H1 (cell line): Measurements from ENCODE around the gene AKR7A2. TPM values are rescaled to one million over a fixed set of nuclear protein-coding genes. Genes with fewer than 3 reads are reported as not detected.

ENCODE experiments used
- CTCF ChIA-PET: fragments of 300-600 bp; sonication (Branson Sonifier 250); formaldehyde crosslinking; loops from one replicate; lab custom pipeline; 2021; ENCODE audit not compliant: partially characterized antibody; lab: Charles Lee
- POLR2A ChIA-PET: fragments of 300-600 bp; sonication (Branson Sonifier 250); formaldehyde crosslinking; loops from one replicate; lab custom pipeline; 2021; ENCODE audit warnings: inconsistent platforms; ENCODE audit not compliant: partially characterized antibody; lab: Charles Lee
- DNase-seq, 2 experiments: peaks; one replicate each; pipeline versions ENCODE4 v3.0.0 to v3.0.0-alpha.2; 2010 to 2022; ENCODE audit warnings: low spot score in 2 of 2, low read depth in 1 of 2, mixed read lengths in 1 of 2
- FAIRE-seq: peaks from 2 replicates; lab custom pipeline; 2011; peaks lifted over from hg19 to GRCh38; lab: Jason Lieb, UNC
- H2AFZ ChIP-seq: 2 replicates; pipeline ENCODE4 v1.8.1; 2012; ENCODE audit warnings: low read length, inconsistent platforms
- H2AK5ac ChIP-seq: 2 replicates; pipeline ENCODE4 v1.6.1; 2013; ENCODE audit warnings: low read depth, low read length
- H2BK120ac ChIP-seq: replicated peaks from 2 replicates; pipeline ENCODE3; 2013; ENCODE audit warnings: low read depth, low read length, inconsistent platforms
- H2BK12ac ChIP-seq: 2 replicates; pipeline ENCODE4 v1.6.1; 2013; ENCODE audit warnings: low read depth, low read length
- H2BK15ac ChIP-seq: 2 replicates; pipeline ENCODE4 v1.6.1; 2013; ENCODE audit warnings: low read length
- H2BK20ac ChIP-seq: 2 replicates; pipeline ENCODE4 v1.6.1; 2013; ENCODE audit warnings: low read length
- H2BK5ac ChIP-seq: 2 replicates; pipeline ENCODE4 v1.6.1; 2013; ENCODE audit warnings: low read depth, low read length
- H3K14ac ChIP-seq: 2 replicates; pipeline ENCODE4 v1.6.1; 2013; ENCODE audit warnings: inconsistent platforms; ENCODE audit not compliant: insufficient read length
- H3K18ac ChIP-seq: 2 replicates; pipeline ENCODE4 v1.6.1; 2013; ENCODE audit warnings: low read length; ENCODE audit errors: extremely low read depth
- H3K23ac ChIP-seq: 2 replicates; pipeline ENCODE4 v1.6.1; 2013; ENCODE audit warnings: inconsistent platforms; ENCODE audit not compliant: insufficient read length
- H3K23me2 ChIP-seq: 2 replicates; pipeline ENCODE4 v1.6.1; 2013; ENCODE audit warnings: low read depth, low read length
- H3K27ac ChIP-seq: 2 replicates; pipeline ENCODE4 v1.6.1; 2011; ENCODE audit warnings: low read depth, low read length, inconsistent platforms
- H3K27me3 ChIP-seq, 4 experiments: replicated peaks in 1 of 4; 1 replicate in 1 of 4; 2 replicates in 3 of 4; pipeline versions ENCODE4 v1.6.1 to v1.8.1; 2011 to 2013; ENCODE audit warnings: low read length in 3 of 4, mild to moderate bottlenecking in 3 of 4, inconsistent platforms in 2 of 4, mixed read lengths in 2 of 4, moderate library complexity in 1 of 4; ENCODE audit not compliant: control insufficient read depth in 3 of 4, insufficient read depth in 3 of 4; ENCODE audit errors: extremely low read depth in 1 of 4
- H3K36me3 ChIP-seq, 4 experiments: 2 replicates each; pipeline versions ENCODE4 v1.6.1 to v1.8.1; 2011 to 2013; ENCODE audit warnings: mild to moderate bottlenecking in 4 of 4, low read length in 3 of 4, moderate library complexity in 2 of 4, control low read depth in 1 of 4, inconsistent platforms in 1 of 4; ENCODE audit not compliant: insufficient read depth in 4 of 4, control insufficient read depth in 2 of 4
- H3K4ac ChIP-seq: replicated peaks from 2 replicates; pipeline ENCODE3; 2013; ENCODE audit warnings: low read length, low read depth, mixed read lengths, inconsistent platforms; ENCODE audit not compliant: insufficient read length
- H3K4me1 ChIP-seq, 4 experiments: replicated peaks in 1 of 4; 1 replicate in 1 of 4; 2 replicates in 3 of 4; pipeline versions ENCODE4 v1.6.1 to v1.8.1; 2011 to 2013; ENCODE audit warnings: low read length in 3 of 4, inconsistent platforms in 2 of 4, mixed read lengths in 1 of 4; ENCODE audit not compliant: insufficient read depth in 4 of 4, control insufficient read depth in 3 of 4
- H3K4me2 ChIP-seq, 2 experiments: 2 replicates each; pipeline versions ENCODE4 v1.6.1 to v1.8.1; 2011 to 2013; ENCODE audit warnings: low read depth in 2 of 2, low read length in 2 of 2, control low read depth in 1 of 2, inconsistent platforms in 1 of 2, mild to moderate bottlenecking in 1 of 2; ENCODE audit not compliant: insufficient read depth in 1 of 2
- H3K4me3 ChIP-seq, 4 experiments: fragments of 200-600, 300-600 bp in 1 of 4; sonication (generic), shearing (Covaris generic), sonication (Bioruptor Twin) in 1 of 4; 2 replicates each; pipeline versions ENCODE4 v1.5.1 to v1.8.1; 2011 to 2016; ENCODE audit warnings: low read length in 4 of 4, low read depth in 3 of 4, control low read depth in 2 of 4, inconsistent platforms in 2 of 4, mild to moderate bottlenecking in 2 of 4, mixed read lengths in 1 of 4, moderate library complexity in 1 of 4; ENCODE audit not compliant: insufficient read depth in 2 of 4; ENCODE audit errors: extremely low read depth in 1 of 4
- H3K56ac ChIP-seq: replicated peaks from 2 replicates; pipeline ENCODE3; 2013; ENCODE audit warnings: low read depth, mild to moderate bottlenecking, mixed read lengths, low read length, inconsistent platforms; ENCODE audit not compliant: insufficient read length
- H3K79me1 ChIP-seq: 2 replicates; pipeline ENCODE4 v1.6.1; 2013; ENCODE audit warnings: low read depth, low read length, control low read depth
- H3K79me2 ChIP-seq, 2 experiments: 2 replicates each; pipeline versions ENCODE4 v1.6.1 to v1.8.1; 2012 to 2013; ENCODE audit warnings: low read length in 2 of 2, mild to moderate bottlenecking in 2 of 2, inconsistent platforms in 1 of 2; ENCODE audit not compliant: insufficient read depth in 2 of 2, control insufficient read depth in 1 of 2
- H3K9ac ChIP-seq, 4 experiments: replicated peaks in 1 of 4; 1 replicate in 1 of 4; 2 replicates in 3 of 4; pipeline versions ENCODE4 v1.6.1 to v1.8.1; 2011 to 2013; ENCODE audit warnings: low read depth in 3 of 4, low read length in 3 of 4, control low read depth in 2 of 4, mild to moderate bottlenecking in 2 of 4, moderate library complexity in 2 of 4, inconsistent platforms in 1 of 4; ENCODE audit errors: extremely low read depth in 1 of 4
- H3K9me3 ChIP-seq, 2 experiments: 2 replicates each; pipeline versions ENCODE4 v1.6.1 to v1.8.1; 2012 to 2013; ENCODE audit warnings: mild to moderate bottlenecking in 2 of 2, moderate library complexity in 2 of 2, control low read depth in 1 of 2, inconsistent platforms in 1 of 2, low read depth in 1 of 2, low read length in 1 of 2, mixed read lengths in 1 of 2; ENCODE audit not compliant: insufficient read depth in 2 of 2
- H4K20me1 ChIP-seq, 2 experiments: replicated peaks in 1 of 2; 2 replicates each; pipeline versions ENCODE3 to v1.8.1; 2011 to 2013; ENCODE audit warnings: inconsistent platforms in 2 of 2, low read length in 2 of 2, mild to moderate bottlenecking in 1 of 2; ENCODE audit not compliant: insufficient read depth in 2 of 2, control insufficient read depth in 1 of 2
- H4K5ac ChIP-seq: 2 replicates; pipeline ENCODE4 v1.6.1; 2013; ENCODE audit warnings: low read length, low read depth, mixed read lengths, inconsistent platforms; ENCODE audit not compliant: insufficient read length
- H4K8ac ChIP-seq: 2 replicates; pipeline ENCODE4 v1.8.0; 2013; ENCODE audit warnings: mild to moderate bottlenecking, moderate library complexity, low read length, inconsistent platforms; ENCODE audit not compliant: insufficient read depth; ENCODE audit errors: extremely low read depth
- H4K91ac ChIP-seq: replicated peaks from 2 replicates; pipeline ENCODE3; 2013; ENCODE audit warnings: low read length, mixed read lengths, inconsistent platforms; ENCODE audit not compliant: insufficient read length
- ATF3 ChIP-seq: IDR thresholded peaks from 2 replicates; pipeline ENCODE4 v1.6.1; 2011; ENCODE audit warnings: low read depth, mild to moderate bottlenecking, low read length; ENCODE audit not compliant: insufficient read depth
- BCL11A ChIP-seq, 2 experiments: IDR thresholded peaks; one replicate each; pipeline ENCODE4 v1.6.1; 2011; ENCODE audit warnings: low read depth in 2 of 2, low read length in 2 of 2, mild to moderate bottlenecking in 2 of 2
- EGR1 ChIP-seq: IDR thresholded peaks from 2 replicates; pipeline ENCODE4 v1.6.1; 2011; ENCODE audit warnings: low read depth, low read length, borderline replicate concordance
- EP300 ChIP-seq, 2 experiments: IDR thresholded peaks; 1 replicate in 1 of 2; 2 replicates in 1 of 2; pipeline ENCODE4 v1.6.1; 2011 to 2012; ENCODE audit warnings: low read depth in 2 of 2, low read length in 2 of 2, mild to moderate bottlenecking in 2 of 2, borderline replicate concordance in 1 of 2, inconsistent platforms in 1 of 2, moderate library complexity in 1 of 2
- KDM1A ChIP-seq: fragments of 200-600, 300-600 bp; sonication (generic); IDR thresholded peaks from 2 replicates; pipeline ENCODE4 v1.7.1; 2016; ENCODE audit warnings: mild to moderate bottlenecking, low read length, borderline replicate concordance
- MAFK ChIP-seq: IDR thresholded peaks from 2 replicates; pipeline ENCODE4 v1.6.1; 2012; ENCODE audit warnings: low read depth, mild to moderate bottlenecking, improper control_type of control experiment, low read length
- NANOG ChIP-seq: IDR thresholded peaks from 2 replicates; pipeline ENCODE4 v1.6.1; 2011; ENCODE audit warnings: low read length, low read depth, mild to moderate bottlenecking, inconsistent platforms; ENCODE audit not compliant: insufficient read depth, poor library complexity, severe bottlenecking
- RAD21 ChIP-seq, 2 experiments: IDR thresholded peaks in 1 of 2; conservative IDR thresholded peaks in 1 of 2; 2 replicates each; pipeline ENCODE4 v1.6.1; 2011; ENCODE audit warnings: low read depth in 2 of 2, low read length in 2 of 2, improper control_type of control experiment in 1 of 2, inconsistent platforms in 1 of 2, mild to moderate bottlenecking in 1 of 2, moderate library complexity in 1 of 2
- RBBP5 ChIP-seq: IDR thresholded peaks from 2 replicates; pipeline ENCODE4 v1.7.1; 2012; ENCODE audit warnings: low read depth, mild to moderate bottlenecking, inconsistent platforms, low read length, moderate library complexity, borderline replicate concordance
- WGBS, 2 experiments: shearing (Covaris generic) in 1 of 2; methylation state at CpG; one replicate each; pipeline versions ENCODE4 v1.1.6 to v1.1.7; 2013 to 2015; ENCODE audit warnings: low lambda C conversion rate in 2 of 2, mixed read lengths in 2 of 2, inconsistent platforms in 1 of 2, low coverage in 1 of 2, missing lambda C conversion rate in 1 of 2; ENCODE audit not compliant: insufficient replicate concordance in 2 of 2, insufficient coverage in 1 of 2, insufficient read length in 1 of 2; ENCODE audit errors: extremely low coverage in 1 of 2, missing lambda C conversion rate in 1 of 2; 5-methylcytosine and 5-hydroxymethylcytosine counted together
- polyA plus RNA-seq, 7 experiments: library from polyadenylated mRNA; depleted of rRNA in 3 of 7; stranded (reverse) in 5 of 7; unstranded in 2 of 7; fragments of >200 nt in 5 of 7; fragments of 200-250 nt in 2 of 7; gene quantifications; 1 replicate in 5 of 7; 2 replicates in 1 of 7; 4 replicates in 1 of 7; pipeline versions ENCODE4 v1.2.1 to v1.2.3, GENCODE V29; 2011 to 2013; ENCODE audit warnings: missing spikeins in 2 of 7, mixed read lengths in 2 of 7
- total RNA-seq: library from RNA; stranded (reverse); fragmentation: NEBNext Ultra II Directional; extraction: Animal tissue kit (Norgen Biotek cat#: 25700); gene quantifications from 2 replicates; pipeline ENCODE4 v1.2.1, GENCODE V29; 2021

AKR7A2 gene
- total and polyA plus RNA-seq, 2 of the 8 experiments (the other 6 are each of a cell fraction or from before 2014, with no cell fraction given), result 32.0 to 48.3 TPM

- H4K5ac ChIP-seq, result no peak overlapping the region
- peaks cover 2 to 10% of the 10 kb centered on the region in 2 experiments for H4K20me1 ChIP-seq
- H3K4ac ChIP-seq, result no peak overlapping the region
- 84% methylated on average over 13 of the region's 17 CpGs; no CpG with 5 or more reads in 1 of the 2 experiments for WGBS, 2 experiments
- peaks cover 0 to 16% (median 7%) of the 10 kb centered on the region in 4 experiments; a peak in 5 of 8 replicates for H3K36me3 ChIP-seq
- H2BK20ac ChIP-seq, result no peak overlapping the region
- no peak overlapping the region for H3K27ac ChIP-seq
- no peak overlapping the region for H4K8ac ChIP-seq
- ChIA-PET POLR2A (no interaction called here), CTCF (interaction anchor here (0.8 to 1.5 kb wide), 9 partner anchors 8 to 661 kb away, joined by 3 to 5 read pairs (median 4); no protein-coding TSS in a partner anchor)
- no peaks in the 10 kb centered on the region for H3K27me3 ChIP-seq
- FAIRE-seq, result no peak
- H3K14ac ChIP-seq, result no peak overlapping the region
- H3K23me2 ChIP-seq, result no peaks in the 10 kb centered on the region
- no peaks in the 10 kb centered on the region for H3K79me2 ChIP-seq
- no peak overlapping the region for H3K4me3 ChIP-seq
- H2AFZ ChIP-seq, result no peak overlapping the region
- no peak for DNase-seq
- H3K9me3 ChIP-seq, result no peaks in the 10 kb centered on the region
- no peak overlapping the region for H3K4me2 ChIP-seq
- no peak overlapping the region for H3K23ac ChIP-seq
- no peak overlapping the region; the same call in 1 of the 2 replicates for H3K18ac ChIP-seq
- H2BK15ac ChIP-seq, result no peak overlapping the region; the same call in 1 of the 2 replicates
- no peak overlapping the region for H3K56ac ChIP-seq
- H3K79me1 ChIP-seq, result no peaks in the 10 kb centered on the region; the same call in none of the 2 replicates
- H4K91ac ChIP-seq, result no peak overlapping the region
- H2BK120ac ChIP-seq, result no peak overlapping the region
- no peak overlapping the region for H2BK5ac ChIP-seq
- no peak overlapping the region for H3K9ac ChIP-seq
- no peak overlapping the region; the same call in 1 of the 2 replicates for H2BK12ac ChIP-seq
- peaks cover 8 to 24% (median 17%) of the 10 kb centered on the region in 4 experiments for H3K4me1 ChIP-seq
- H2AK5ac ChIP-seq, result no peak overlapping the region
- TF ChIP-seq NANOG (no peak), EGR1 (no peak), BCL11A (IDR thresholded peaks at IDR 0.05; ENCODE audit: low read depth in 2 of 2, low read length in 2 of 2) (no peak), ATF3 (no peak), MAFK (no peak), RBBP5 (no peak), KDM1A (no peak), EP300 (IDR thresholded peaks at IDR 0.05; ENCODE audit: borderline replicate concordance in 1 of 2, low read depth in 2 of 2, low read length in 2 of 2) (no peak), RAD21 (IDR thresholded peaks at IDR 0.05 in 1 of 2, conservative IDR thresholded peaks at IDR 0.05 in 1 of 2; ENCODE audit: low read depth in 2 of 2, low read length in 2 of 2) (no peak)
These were observed 38.1 kb upstream of the AKR7A2 start for GRCh38 chr1:19349999-19350398.
